GM18502 (cell line): ENCODE results near the gene MED25.

Experiments
- ATAC-seq: cut with Tn5 transposase; IDR thresholded peaks from one replicate; pipeline ENCODE4 v1.9.1; 2021; ENCODE audit warnings: mild to moderate bottlenecking; ENCODE audit not compliant: unreplicated experiment, poor library complexity

MED25 gene

DNA sequence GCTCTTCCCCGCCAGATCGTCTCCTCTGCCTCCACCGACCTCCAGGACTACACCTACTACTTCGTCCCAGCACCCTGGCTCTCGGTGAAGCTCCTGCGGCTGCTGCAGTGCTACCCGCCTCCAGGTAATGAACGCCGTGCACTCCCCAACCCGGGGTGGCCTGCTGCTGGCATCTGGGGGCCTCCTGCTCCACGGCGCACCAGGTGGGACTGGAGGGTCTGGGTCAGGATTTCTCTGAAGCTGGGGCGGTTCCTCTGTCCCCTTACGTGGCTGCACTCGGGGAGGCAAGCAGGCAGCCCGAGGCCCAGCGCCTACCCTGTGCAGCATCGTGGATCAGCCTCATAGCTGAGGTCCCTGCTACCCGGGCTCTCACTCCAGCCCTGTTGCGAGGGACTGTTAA is 22.5 kb upstream of the MED25 start:
- no peak for ATAC-seq

DNA sequence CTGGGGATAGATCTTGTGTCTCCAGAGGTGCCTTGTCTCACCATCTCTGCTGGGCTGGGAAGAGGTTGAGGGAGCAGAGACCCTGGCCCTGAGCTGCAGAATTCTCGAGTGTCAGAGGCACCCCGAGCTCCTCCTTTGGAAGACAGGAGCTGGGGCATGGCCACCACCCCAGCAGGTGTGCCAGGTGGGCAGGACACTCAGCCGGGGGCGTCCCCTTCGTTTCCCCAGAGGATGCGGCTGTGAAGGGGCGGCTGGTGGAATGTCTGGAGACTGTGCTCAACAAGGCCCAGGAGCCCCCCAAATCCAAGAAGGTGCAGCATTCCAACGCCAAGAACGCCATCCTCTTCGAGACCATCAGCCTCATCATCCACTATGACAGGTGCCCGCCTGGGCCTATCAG is 19.5 kb upstream of the MED25 start:
- no peak for ATAC-seq

DNA sequence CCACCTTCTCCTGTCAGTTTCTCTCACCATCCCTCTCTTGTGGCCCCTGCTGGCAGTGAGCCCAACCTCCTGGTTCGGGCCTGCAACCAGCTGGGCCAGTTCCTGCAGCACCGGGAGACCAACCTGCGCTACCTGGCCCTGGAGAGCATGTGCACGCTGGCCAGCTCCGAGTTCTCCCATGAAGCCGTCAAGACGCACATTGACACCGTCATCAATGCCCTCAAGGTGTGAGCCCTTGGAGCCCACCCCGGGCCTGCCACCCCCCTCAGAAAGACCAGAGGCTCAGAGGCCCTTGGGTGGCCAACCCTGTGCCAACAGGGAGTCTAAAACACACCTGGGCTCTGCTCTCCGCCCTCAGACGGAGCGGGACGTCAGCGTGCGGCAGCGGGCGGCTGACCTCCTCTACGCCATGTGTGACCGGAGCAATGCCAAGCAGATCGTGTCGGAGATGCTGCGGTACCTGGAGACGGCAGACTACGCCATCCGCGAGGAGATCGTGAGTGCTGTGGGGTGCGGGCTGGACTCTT is 18.8 kb upstream of the MED25 start:
- no peak for ATAC-seq

DNA sequence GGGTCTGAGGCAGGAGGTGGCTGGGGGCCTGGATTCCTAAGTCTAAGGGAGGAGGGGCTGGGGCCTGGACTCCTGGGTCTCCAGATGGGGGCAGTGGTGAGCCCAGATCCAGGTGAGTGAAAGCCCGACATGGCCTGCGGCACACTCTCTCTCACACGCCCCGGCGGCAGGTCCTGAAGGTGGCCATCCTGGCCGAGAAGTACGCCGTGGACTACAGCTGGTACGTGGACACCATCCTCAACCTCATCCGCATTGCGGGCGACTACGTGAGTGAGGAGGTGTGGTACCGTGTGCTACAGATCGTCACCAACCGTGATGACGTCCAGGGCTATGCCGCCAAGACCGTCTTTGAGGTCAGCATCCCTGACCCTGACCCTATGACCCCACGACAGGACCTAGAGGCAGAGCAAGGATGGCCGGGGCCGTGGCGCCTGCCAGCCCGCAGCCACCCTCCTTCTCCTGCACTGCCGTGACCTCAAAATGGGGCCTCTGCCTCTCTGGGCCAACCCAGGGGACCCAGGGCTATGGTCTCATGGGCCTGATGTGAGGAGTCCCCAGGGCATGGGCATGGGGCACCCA is 18.2 kb upstream of the MED25 start:
- no peak for ATAC-seq

DNA sequence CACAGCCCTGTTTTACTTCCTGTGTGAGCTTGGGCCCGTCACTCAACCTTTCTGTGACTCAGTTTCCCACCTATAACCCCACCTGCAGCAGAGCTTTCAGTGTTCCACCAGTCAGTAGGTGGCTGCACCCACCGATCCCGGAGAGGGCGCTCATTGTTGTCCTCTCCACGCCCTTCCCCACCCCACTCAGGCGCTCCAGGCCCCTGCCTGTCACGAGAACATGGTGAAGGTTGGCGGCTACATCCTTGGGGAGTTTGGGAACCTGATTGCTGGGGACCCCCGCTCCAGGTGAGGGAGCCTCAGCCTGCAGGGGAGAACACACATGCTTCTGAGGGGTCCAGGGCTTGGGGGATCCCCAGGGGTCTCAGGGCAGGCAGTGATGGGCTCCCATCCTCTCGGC is 17.3 kb upstream of the MED25 start:
- no peak for ATAC-seq

DNA sequence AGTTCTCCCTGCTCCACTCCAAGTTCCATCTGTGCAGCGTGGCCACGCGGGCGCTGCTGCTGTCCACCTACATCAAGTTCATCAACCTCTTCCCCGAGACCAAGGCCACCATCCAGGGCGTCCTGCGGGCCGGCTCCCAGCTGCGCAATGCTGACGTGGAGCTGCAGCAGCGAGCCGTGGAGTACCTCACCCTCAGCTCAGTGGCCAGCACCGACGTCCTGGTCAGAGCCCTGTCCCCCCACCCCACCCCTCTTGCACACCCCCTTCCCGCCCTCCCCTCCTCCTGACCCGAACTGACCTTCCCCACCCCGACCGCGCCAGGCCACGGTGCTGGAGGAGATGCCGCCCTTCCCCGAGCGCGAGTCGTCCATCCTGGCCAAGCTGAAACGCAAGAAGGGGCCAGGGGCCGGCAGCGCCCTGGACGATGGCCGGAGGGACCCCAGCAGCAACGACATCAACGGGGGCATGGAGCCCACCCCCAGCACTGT is 16.6 kb upstream of the MED25 start:
- no peak for ATAC-seq

DNA sequence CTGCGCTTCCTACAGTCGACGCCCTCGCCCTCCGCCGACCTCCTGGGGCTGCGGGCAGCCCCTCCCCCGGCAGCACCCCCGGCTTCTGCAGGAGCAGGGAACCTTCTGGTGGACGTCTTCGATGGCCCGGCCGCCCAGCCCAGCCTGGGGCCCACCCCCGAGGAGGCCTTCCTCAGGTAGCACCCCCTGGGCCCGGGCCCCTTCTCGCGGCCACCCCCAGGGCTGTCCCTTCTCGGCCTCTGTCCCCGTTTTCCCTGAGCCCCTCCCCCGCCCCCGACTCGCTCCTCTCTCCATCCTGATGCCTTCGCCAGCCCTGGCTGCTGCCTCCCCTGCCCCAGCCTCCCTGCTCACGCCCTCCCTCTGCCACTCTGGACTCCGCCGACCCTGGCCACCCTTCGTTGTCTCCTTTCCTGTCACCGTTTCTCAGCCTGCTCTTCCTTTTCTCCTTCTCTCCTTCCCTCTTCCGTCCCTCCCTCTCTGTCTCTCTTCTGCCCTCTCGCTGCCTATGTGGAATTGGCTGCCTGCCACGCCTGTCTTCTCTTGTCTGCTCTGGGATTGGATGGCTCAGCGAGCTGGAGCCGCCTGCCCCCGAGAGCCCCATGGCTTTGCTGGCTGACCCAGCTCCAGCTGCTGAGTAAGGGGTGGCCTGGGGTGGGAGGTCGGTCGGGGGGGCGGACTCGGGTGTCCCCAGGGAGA is 16.0 kb upstream of the MED25 start:
- no peak for ATAC-seq

DNA sequence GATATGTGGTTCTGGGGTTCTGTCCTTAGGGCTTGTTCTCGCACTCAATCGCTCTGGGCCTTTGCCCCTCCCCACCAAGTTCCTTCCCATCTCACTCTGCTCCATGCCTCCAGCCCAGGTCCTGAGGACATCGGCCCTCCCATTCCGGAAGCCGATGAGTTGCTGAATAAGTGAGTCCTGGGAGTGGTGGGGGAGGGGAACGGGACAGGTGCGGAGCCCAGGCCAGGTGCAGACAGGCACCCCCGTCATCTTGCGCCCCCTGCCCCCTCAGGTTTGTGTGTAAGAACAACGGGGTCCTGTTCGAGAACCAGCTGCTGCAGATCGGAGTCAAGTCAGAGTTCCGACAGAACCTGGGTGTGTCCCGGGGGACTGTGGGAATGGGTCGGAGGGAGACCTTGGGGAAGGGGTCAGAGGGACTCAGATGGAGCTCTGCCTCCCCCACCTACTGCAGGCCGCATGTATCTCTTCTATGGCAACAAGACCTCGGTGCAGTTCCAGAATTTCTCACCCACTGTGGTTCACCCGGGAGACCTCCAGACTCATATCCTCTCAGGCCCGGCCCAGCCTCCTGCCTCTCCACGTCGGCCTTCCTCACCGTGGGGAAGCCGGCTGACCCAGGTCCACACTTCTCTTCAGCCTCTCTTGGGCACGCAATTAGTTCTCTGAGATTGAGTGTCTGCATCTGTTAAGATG is 15.1 kb upstream of the MED25 start:
- ATAC-seq: no peak

DNA sequence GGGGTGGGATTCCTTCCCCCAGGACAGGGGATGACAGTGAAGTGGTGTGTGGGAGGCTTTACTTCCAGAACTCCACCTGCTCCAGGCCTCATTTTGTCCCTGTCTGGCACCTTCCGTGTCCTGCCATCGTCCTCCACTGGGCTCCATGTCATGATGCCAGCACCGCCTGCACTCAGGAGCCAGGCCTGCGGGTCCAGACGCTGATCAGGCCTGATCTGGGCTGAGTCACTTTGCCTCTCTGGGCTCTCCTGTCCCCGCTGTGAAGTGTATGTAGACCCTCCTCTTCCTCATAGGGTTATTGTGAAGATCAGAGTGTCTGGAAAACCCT is 14.6 kb upstream of the MED25 start:
- no peak for ATAC-seq

DNA sequence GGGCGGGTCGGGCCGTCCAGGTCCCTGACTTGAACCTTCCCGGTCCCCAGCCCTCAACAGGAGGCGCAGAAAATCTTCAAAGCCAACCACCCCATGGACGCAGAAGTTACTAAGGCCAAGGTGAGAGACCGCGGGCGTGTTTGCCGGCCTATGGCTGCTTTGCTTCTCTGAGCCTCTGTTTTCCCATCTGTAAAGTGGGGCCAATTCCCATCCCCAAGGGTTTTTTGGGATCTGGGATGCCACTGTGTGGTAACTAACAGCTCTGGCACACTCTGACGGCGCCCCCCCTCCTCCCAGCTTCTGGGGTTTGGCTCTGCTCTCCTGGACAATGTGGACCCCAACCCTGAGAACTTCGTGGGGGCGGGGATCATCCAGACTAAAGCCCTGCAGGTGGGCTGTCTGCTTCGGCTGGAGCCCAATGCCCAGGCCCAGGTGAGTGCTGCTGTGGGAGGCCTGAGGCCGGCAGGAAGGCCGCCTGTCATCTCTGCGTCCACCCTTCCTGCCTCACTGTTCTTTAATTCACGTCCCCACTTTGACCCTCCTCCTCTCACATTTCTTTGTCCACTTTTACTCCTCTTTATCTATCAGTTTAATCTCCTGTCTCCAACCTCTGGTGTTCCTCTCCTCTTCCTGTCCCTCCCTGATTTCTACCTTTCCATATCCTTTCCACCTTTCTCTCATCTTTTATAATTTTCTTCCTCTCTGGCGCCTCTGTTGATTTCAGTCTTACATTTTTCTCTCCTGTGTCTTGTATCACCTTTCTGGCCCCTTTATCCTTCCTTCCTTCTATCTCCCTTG is 12.1 kb upstream of the MED25 start:
- no peak for ATAC-seq

DNA sequence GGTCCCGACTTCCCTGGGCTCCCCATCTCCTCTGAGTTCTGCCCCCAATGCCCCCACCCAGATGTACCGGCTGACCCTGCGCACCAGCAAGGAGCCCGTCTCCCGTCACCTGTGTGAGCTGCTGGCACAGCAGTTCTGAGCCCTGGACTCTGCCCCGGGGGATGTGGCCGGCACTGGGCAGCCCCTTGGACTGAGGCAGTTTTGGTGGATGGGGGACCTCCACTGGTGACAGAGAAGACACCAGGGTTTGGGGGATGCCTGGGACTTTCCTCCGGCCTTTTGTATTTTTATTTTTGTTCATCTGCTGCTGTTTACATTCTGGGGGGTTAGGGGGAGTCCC is 11.5 kb upstream of the MED25 start:
- no peak for ATAC-seq

DNA sequence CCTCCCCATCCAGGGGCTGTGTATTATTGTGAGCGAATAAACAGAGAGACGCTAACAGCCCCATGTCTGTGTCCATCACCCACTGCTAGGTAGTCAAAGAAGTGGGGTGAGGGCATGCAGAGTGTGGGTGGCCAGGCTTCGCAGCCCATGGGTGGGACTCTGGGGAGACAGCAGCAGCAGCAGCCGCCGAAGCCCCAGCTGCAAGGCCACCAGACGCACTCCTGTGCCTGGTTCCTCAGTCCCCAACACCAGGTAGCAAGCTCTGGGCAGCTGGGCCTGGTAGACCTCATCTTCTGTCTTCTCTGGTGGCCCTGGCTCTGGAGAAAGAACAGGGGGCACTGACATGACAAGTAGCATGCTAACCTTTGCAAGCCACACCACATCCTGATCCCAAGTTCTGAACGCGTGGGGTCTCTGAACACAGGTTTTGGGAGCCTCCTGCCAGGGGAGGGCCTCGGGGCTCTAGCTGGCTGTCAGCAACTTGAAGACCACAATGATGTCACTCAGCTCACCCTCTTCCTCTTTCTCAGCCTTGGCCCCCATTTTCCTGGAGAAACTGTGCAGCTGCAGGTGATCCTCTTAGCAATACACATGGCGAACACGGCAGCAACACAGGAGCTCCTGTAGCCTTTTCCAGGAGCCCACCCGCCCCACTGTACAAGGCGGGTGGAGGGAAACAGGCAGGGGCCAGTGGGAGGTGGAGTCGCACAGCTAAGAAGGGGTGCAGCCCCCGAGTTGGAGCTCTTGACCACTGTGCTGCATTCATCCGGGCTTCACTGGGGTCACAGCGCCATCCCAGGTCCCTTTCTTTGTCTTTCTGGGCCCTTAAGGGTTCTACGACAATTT is 10.8 kb upstream of the MED25 start:
- ATAC-seq: no peak

DNA sequence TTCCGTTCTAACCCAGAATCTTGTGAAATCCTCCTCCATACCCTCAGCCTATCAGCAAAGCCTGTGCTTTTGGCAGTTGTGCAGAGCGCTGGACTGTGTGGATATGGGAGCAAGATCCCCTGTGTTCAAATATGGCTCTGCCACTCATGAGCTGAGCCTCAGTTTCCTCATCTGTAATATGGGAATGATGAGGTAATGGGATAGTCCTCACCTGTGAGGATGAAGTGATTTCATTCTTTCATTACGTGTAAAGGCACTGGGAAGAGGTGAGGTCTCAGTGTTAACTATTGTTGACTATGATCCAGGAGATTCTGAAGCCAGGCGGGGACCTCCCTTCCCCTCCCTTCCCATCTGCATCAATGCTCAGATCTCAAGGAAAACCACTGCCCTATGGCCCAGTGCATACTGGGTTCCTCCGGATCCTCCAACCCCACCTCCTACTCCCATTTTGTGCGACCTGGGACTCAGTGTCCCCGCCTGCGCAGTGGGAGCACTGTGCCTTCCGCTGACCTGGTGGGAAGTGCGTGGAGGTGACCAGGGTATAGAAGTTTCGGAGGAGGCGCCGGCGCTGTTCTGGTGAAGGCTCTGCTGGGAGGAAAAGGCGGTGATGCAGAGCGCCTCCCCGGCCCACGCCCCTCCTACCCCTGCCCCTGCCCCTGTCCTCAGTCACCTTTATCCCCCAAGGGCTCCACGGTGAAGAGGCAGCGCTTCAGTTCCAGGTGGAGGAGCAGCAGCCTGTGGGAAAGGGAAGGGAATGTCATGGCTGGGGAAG is 10.0 kb upstream of the MED25 start:
- no peak for ATAC-seq

DNA sequence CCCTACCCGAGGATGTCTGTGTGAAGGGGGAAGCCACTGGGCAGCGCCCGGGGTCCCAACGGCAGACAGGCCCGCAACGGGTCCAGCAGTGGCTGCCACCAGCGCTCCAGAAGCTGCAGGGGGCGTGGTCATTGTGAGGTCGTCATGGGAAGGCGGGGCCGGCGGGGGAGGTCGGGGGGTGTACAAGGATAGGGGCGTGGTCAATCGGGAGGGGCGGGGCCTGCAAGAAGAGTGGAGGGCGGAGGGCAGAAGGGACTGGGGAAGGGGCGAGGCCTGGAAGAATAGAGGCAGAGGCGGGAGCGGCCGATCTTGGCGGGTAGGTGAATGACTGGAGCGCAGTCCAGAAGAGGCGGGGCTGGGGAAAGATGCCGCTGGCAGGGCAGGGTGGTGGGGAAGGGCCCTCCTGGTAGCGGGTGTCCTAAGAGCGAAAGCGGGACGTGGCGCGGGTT is 9.4 kb upstream of the MED25 start:
- no peak for ATAC-seq

DNA sequence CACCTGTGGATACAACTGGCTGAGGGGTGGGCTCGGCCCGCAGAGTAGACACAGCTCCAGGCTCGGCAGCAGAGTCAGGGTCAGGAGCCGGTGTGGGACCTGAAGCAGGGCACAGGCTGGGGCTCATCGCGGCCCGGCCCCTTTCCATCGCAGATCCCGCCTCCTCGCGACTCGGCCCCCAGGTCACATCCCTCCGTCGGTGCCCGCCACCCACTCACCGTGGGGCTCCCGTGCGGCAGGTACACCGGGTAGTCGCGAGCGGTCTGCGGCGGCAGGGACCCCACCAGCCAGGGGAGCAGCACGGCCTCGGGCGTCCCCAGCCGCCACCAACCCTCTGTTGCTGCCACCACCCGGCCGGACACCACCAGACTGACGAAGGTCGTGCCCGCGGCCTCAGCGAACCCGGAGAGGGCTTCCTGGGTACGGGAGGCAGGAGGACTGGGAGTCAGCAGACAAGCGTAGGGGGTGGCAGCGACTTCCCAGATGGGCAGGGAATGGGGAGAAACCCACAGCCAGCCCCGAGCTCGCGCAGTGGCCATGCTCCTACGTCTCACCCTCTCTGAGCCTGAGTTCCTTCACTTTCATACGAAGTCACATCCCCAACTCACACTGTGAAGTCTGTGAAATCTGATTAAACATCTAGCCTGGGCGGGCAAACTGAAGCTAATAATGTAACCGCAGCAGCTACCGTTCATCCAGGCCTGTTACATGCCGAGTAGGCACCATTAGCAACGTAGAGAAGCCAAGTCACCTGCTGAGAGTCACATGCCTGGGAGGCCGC is 8.7 kb upstream of the MED25 start:
- ATAC-seq: no peak

DNA sequence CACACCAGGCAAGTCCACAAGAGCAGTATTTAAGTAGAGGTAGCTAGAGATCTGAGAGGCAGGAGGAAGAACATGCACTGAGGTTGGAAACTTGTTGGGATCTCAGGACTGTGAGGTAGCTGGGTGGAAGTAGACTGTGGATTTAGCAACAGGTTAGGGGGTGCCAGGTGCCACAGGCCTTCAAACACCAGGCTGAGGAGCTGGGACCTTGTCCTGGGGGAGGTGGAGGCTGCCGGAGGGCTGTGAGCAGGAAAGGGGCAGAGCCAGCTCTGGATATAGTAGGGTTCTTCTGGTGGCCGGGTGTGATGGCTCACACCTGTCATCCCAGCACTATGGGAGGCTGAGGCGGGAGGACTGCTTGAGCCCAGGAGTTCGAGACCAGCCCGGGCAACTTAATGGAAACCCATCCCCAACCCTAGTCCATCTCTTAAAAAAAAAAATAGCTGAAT is 8.1 kb upstream of the MED25 start:
- no peak for ATAC-seq

DNA sequence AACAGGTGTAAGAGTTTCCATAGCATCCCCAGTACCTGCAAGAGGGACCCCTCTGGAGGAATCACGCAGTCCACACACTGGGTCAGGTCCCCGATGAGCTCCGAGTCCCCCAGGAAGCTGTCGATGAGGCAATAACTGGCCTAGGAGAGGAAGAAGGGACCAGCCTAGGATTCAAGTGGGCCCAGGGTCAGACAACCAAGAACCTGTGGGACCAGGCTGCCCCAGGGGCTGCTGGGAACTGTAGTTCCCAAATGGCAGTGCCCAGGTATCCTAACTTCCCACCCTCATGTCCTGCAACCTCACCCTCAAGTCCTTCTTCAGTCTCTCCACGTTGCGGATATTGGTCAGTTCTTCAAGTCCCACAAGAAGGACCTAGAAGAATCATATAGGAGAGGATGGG is 6.8 kb upstream of the MED25 start:
- ATAC-seq: no peak

DNA sequence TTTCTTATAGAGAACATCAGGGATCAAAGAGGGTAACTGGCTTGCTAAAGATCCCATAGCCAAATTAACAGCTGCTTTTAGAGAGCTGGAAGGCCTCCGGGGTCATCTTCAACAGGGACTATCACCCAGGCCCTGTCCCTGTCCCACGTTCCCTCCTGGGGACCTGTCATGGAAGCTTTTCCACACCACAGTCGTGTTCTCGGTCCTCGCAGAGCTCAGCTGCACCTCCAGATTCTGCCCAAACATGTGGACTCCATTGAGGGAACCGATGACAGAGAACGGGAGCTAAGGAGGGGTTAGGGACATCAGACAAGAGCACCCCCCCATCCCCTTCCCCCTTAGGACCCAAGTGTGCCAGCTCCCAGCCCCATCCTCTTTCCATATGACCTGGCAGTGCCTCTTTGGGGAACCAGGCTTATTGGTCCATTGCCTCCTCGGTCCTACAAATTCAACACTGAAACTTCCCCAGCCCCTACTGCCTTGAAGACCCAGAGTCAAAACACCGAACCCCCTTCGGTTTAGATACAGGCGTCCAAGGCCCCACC is 5.6 kb upstream of the MED25 start:
- no peak for ATAC-seq
